ENCODE results near the gene DNM1.
"Not testable (repeated sequence)": the region's sequence is repeated elsewhere in the genome, so short reads cannot be mapped to it uniquely, and the experiment has no call there.

DNM1 gene

GRCh38 chr9:128225770-128226411, 22.7 kb downstream of the DNM1 start:
- no peak for DNase-seq (ENCODE audit: low read depth)

GRCh38 chr9:128226412-128226801, 23.2 kb downstream of the DNM1 start:
- no peak for DNase-seq (ENCODE audit: low read depth)

- not testable (repeated sequence) for DNase-seq (ENCODE audit: low read depth)
Observed at GRCh38 chr9:128230897-128231296, 27.7 kb downstream of the DNM1 start.

GRCh38 chr9:128231638-128232527, 28.7 kb downstream of the DNM1 start:
- no peak for DNase-seq (ENCODE audit: low read depth)

GRCh38 chr9:128232528-128233428, 29.6 kb downstream of the DNM1 start:
- DNase-seq (ENCODE audit: low read depth): no peak

- DNase-seq (ENCODE audit: low read depth): no peak
Observed at GRCh38 chr9:128233817-128234406, 30.7 kb downstream of the DNM1 start.

- DNase-seq (ENCODE audit: low read depth): no peak
Observed at GRCh38 chr9:128242124-128242523, 38.9 kb downstream of the DNM1 start.

- DNase-seq (ENCODE audit: low read depth): no peak
Observed at GRCh38 chr9:128242828-128243214, 39.6 kb downstream of the DNM1 start.

GRCh38 chr9:128243215-128244018, 40.2 kb downstream of the DNM1 start:
- DNase-seq (ENCODE audit: low read depth): no peak

- no peak for DNase-seq (ENCODE audit: low read depth)
Observed at GRCh38 chr9:128244091-128244836, 41.1 kb downstream of the DNM1 start.

- no peak for DNase-seq (ENCODE audit: low read depth)
Observed at GRCh38 chr9:128244837-128245231, 41.7 kb downstream of the DNM1 start.

GRCh38 chr9:128245421-128246151, 42.4 kb downstream of the DNM1 start:
- no peak for DNase-seq (ENCODE audit: low read depth)

GRCh38 chr9:128246471-128246870, 43.3 kb downstream of the DNM1 start:
- DNase-seq (ENCODE audit: low read depth): no peak

- DNase-seq (ENCODE audit: low read depth): no peak
Observed at GRCh38 chr9:128247226-128247803, 44.1 kb downstream of the DNM1 start.

- DNase-seq (ENCODE audit: low read depth): no peak
Observed at GRCh38 chr9:128249558-128249907, 46.4 kb downstream of the DNM1 start.

- DNase-seq (ENCODE audit: low read depth): peak; percentile 99
Observed at GRCh38 chr9:128249908-128250838, 47.0 kb downstream of the DNM1 start.

GRCh38 chr9:128250839-128251731, 47.9 kb downstream of the DNM1 start:
- DNase-seq (ENCODE audit: low read depth): no peak
